GM19395 (cell line): ENCODE measurements around the gene IFNA16.
"Not testable (repeated sequence)": the region's sequence is repeated elsewhere in the genome, so short reads cannot be mapped to it uniquely, and the experiment has no call there.

Source experiments
- ATAC-seq: cut with Tn5 transposase; IDR thresholded peaks from one replicate; pipeline ENCODE4 v1.9.1; 2021; ENCODE audit warnings: mild to moderate bottlenecking, moderate library complexity; ENCODE audit not compliant: unreplicated experiment

The IFNA16 gene

GRCh38 chr9:21217211-21217610 is at the start of gene IFNA16:
Gene IFNA16, minus strand, starts transcription at chr9:21217311. Its CDS starts 6 bp downstream, at chr9:21217305.
- ATAC-seq, result not testable (repeated sequence)

- ATAC-seq, result no peak
Measured at GRCh38 chr9:21265421-21266189, 48.5 kb upstream of the IFNA16 start.

- no peak for ATAC-seq
Measured at GRCh38 chr9:21255538-21256212, 38.6 kb upstream of the IFNA16 start.

- peak; percentile 90 for ATAC-seq
Measured at GRCh38 chr9:21252721-21253547, 35.8 kb upstream of the IFNA16 start.

GRCh38 chr9:21251638-21252037 is 34.5 kb upstream of the IFNA16 start:
- ATAC-seq, result no peak

GRCh38 chr9:21251190-21251589 is 34.1 kb upstream of the IFNA16 start:
- no peak for ATAC-seq

GRCh38 chr9:21244836-21245235 is 27.7 kb upstream of the IFNA16 start:
- ATAC-seq, result peak; percentile 74

- no peak for ATAC-seq
Measured at GRCh38 chr9:21239911-21240310, 22.8 kb upstream of the IFNA16 start, which contains the start of gene IFNA14. Gene IFNA14, minus strand, starts transcription at chr9:21240005. Its CDS starts 70 bp downstream, at chr9:21239935.

- ATAC-seq, result peak; percentile 36
Measured at GRCh38 chr9:21236360-21236714, 19.2 kb upstream of the IFNA16 start.

GRCh38 chr9:21235468-21236359 is 18.6 kb upstream of the IFNA16 start:
- ATAC-seq, result peak; percentile 85

- no peak for ATAC-seq
Measured at GRCh38 chr9:21234153-21234687, 17.1 kb upstream of the IFNA16 start.

GRCh38 chr9:21233258-21233657 is 16.1 kb upstream of the IFNA16 start:
- ATAC-seq, result no peak

GRCh38 chr9:21228122-21228521 is 11.0 kb upstream of the IFNA16 start, which contains the start of gene IFNA17:
Gene IFNA17, minus strand, starts transcription at chr9:21228222. Its CDS starts 49 bp downstream, at chr9:21228173.
- ATAC-seq, result no peak

- ATAC-seq, result peak; percentile 87
Measured at GRCh38 chr9:21213411-21214326, 3.4 kb downstream of the IFNA16 start.

- ATAC-seq, result not testable (repeated sequence)
Measured at GRCh38 chr9:21212160-21212559, 5.0 kb downstream of the IFNA16 start.

- ATAC-seq, result not testable (repeated sequence)
Measured at GRCh38 chr9:21210782-21211181, 6.3 kb downstream of the IFNA16 start.

GRCh38 chr9:21210311-21210710 is 6.8 kb downstream of the IFNA16 start:
- no peak for ATAC-seq

GRCh38 chr9:21207043-21207442 is 10.1 kb downstream of the IFNA16 start, which contains the start of gene IFNA10:
Gene IFNA10, minus strand, starts transcription at chr9:21207143. Its CDS starts 46 bp downstream, at chr9:21207097.
- not testable (repeated sequence) for ATAC-seq

GRCh38 chr9:21205204-21205603 is 11.9 kb downstream of the IFNA16 start:
- ATAC-seq, result no peak
